SIG-M5 (cell line): ENCODE results near the gene TUBE1.
"Not testable (repeated sequence)": the region's sequence is repeated elsewhere in the genome, so short reads cannot be mapped to it uniquely, and the experiment has no call there.

Source experiments
- DNase-seq: peaks from one replicate; lab custom pipeline; 2025; lab: John Stamatoyannopoulos, UW

Gene TUBE1

DNA sequence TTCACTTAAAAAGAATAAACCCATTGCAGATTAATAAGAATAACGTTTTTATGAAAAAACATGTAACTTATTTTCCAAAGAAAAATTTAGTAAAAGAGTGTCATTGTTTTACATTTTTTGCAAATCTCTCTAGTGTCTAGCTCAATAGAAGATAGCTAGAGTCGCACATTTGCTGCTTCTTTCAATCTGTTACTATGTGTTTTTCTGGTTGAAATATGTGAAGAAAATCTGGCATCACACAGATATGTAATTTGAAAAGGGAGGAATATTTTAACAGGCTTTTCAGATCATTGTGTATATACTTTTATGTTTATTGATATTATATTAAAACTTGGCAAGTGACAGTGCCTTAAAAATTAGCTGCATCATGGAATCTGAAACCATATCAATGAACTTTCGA lies 24.3 kb downstream of the TUBE1 start:
- DNase-seq, result no peak

DNA sequence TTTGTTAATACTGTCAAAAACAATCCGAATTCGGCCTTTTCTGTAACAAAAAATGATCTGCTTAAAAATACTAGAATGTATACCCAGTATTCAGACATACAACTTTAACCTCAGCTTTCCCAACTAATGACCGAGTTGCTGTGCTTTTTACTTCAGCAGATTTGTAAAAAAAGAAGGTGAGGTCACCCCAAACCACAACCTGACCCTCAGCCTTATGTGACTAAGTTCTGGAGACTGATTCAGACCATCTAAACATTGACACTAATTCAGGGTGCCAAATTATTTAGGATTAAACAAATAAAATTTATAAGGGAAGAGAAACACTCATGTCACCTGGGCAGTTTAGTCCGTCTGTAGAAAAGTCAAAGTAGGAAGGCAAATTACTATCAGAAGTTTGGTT lies 25.7 kb downstream of the TUBE1 start:
- DNase-seq, result no peak

DNA sequence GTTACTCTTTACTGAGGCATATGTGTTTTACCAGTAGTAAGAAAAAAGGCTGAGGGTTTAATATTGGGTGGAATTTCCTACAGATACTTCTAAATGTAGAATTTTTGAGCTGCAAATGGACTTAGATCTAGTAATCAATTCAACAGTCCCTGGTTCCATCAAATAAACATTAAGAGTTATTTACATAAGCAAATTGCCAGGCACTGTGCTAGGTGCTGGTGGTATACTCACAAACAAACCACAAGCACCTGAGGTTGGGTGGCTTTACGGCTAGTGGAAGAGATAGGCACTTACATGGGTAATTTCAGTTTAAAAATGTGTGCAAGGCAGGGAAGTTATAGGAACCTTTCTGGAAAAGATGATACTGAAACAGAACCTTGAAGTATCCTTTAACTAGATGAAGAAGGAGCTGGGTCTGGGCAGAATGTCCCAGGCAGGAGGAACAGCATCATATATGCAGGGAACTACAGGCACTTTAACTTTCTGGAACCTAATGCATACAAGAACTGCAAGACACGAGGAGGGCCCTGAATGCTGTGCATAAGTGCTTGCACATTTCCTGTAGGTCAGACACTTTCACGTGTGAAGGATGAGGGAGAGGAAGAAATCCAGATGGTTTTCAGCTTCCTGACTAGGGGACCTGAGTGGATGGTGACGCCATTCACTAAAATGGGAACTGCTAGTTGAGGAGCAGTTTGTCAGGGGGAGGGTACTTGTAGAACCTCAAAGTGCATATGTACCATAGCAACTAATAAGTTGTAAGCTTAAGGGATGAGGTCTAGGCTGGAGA lies 28.8 kb downstream of the TUBE1 start:
- no peak for DNase-seq

DNA sequence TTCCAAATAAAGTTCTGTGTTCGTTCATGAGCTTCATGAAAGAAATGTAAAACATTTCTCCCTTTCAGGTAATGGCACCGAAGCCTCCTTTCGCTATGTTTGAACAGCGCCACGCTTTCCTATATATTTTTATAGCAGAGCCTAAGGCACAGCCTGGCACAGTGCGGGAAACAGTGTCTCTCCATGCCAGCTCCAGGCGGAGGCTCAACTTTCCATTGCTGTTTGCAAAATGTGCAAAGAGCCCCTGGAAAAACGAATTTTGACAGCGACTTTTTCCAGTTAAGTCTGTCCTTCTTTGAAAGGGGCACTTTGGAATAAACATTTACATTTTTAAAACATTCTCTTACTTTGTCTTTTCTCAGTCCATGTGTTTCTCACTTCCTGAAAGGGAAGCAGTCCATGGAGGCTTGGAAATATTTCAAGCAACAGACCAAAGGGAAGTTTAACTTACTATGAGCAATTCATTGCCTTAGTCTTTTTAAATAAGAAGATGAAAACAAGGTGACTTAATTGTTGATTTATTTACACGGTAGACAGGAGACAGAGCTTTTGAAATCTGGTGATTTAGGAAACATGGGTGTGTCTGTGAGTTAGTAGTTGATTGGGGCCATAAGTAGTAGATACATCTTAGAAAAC lies 32.6 kb downstream of the TUBE1 start:
- DNase-seq, result no peak

DNA sequence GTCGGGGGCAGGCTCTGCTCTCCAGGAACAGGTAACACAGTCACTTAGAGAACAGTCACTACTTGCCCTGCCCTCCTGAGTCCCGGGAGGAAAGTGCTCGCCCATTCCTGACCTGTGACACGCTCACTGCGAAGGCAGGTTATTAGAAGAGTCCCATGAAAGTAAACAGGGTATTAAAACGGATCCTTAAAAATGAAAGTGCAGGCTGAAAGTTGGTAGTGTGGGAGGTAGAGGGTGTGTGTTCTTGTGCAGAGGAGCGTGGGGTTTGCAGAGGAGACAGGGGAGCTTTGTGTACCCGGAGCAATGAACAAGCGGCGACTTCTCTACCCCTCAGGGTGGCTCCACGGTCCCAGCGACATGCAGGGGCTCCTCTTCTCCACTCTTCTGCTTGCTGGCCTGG lies 33.3 kb downstream of the TUBE1 start, which contains the start of gene CCN6:
CCN6 (plus strand) TSS at position 104 of the 400 bp plus-strand sequence; CDS start at position 358, 254 bp downstream.
- no peak for DNase-seq

DNA sequence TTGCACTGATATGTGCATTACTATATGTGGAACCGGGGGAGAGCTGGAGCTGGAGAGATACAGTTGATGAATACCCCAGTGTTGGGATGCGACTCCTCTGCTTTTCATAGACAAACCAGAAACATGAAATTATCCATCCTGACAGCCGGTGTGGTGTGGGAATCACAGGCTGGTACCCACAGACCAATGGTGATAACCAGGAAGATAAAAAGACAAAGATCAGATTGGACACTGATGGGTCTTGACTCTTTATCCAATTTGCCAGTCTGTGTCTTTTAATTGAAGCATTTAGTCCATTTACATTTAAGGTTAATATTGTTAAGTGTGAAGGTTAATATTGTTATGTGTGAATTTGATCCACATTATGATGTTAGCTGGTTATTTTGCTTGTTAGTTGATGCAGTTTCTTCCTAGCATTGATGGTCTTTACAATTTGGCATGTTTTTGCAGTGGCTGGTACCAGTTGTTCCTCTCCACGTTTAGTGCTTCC lies 36.0 kb downstream of the TUBE1 start:
- not testable (repeated sequence) for DNase-seq

DNA sequence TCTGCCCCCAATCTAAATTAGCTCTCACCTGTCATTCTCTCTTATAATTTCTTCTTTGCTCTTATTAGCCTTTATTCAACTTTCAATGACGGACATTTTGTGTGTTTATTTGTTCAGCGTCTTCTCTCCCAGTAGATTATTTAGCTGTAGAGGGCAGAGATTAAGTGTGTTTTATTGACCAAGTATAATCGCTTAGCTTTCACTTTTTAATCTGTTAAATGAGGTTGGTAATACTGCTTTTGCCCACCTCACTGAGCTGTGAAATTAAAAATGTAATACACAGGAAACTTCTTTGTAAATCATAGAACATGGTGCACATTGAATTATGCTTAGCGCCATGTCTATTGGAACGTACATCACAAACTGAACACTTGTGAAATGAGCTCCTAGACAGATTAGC lies 36.9 kb downstream of the TUBE1 start:
- DNase-seq, result no peak

DNA sequence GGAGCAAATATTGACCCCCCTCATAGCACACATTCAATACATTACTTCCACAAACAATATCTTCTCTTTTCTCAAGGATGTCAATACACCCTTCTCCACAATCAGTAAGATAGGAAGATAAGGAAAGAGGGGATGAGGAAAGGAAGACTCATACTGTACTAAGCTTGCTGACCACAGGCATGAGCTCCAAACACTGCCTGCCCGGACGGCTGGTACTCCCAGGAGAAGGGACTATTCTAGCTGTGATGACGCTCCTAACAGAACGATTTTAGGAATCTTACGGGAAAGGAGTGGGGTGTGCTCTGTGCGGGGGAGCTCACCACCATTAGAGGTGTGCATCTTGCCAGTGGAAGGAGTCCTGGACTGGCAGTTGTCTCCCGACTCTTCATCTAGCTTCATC lies 37.3 kb downstream of the TUBE1 start:
- DNase-seq, result no peak

DNA sequence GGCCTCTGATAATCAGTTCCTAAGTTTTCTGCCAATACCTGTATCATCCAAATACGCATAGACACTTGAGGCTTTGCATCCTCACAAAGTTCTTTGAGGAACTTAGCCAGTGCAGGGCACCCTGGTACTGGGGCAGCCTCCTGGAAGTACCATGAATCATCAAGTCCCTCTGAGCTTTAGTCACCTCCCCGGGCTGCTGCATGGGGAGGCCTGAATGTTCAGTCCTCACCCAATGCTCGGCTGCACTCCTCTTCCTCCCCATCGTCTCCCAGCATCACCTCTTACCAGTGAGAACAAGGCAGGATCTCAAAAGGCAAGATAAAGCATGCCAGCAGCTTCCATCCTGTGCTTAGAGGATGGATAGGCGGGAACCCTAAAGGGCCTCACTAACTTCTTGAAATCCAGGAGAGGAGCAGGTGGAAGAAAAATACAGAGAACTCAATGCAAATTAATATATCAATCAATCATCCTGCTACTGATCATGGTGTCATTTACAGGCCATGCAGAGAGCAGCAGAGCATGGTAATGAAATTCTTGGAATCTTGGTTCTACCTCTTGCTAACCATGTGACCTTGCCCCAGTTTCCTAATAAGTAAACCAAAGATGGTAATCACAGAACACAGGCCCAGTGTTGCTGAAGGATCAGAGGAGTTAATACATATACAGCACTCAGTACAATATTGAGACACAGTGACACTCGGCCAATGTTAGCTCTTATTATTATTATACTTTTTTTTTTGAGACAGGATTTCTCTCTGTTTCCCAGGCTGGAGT lies 38.1 kb downstream of the TUBE1 start:
- no peak for DNase-seq

DNA sequence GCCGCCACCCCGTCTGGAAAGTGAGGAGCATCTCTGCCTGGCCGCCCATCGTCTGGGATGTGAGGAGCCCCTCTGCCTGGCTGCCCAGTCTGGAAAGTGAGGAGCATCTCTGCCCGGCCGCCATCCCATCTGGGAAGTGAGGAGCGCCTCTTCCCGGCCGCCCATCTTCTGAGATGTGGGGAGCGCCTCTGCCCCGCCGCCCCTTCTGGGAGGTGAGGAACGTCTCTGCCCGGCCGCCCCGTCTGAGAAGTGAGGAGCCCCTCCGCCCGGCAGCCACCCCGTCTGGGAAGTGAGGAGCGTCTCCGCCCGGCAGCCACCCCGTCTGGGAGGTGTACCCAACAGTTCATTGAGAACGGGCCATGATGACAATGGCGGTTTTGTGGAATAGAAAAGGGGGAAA lies 39.8 kb downstream of the TUBE1 start:
- DNase-seq, result not testable (repeated sequence)

DNA sequence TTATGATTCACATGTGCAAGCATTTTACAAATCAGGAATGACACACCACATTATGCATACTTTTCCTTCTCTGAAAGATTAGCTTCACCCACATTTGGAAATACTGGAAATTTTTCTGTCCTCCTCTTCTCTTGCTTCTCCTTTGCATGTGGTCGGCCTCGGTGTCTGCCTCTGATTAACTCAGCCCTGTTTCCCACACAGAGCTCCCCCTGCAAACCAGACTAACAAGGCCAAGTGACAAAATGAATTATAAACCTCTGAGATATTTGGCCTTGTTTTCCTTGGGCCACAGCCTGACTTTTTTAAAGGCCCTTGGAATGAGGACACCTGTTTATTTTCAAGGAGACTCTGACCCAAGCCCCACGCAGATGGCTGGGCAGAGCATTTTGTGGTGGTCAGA lies 42.4 kb downstream of the TUBE1 start:
- no peak for DNase-seq

DNA sequence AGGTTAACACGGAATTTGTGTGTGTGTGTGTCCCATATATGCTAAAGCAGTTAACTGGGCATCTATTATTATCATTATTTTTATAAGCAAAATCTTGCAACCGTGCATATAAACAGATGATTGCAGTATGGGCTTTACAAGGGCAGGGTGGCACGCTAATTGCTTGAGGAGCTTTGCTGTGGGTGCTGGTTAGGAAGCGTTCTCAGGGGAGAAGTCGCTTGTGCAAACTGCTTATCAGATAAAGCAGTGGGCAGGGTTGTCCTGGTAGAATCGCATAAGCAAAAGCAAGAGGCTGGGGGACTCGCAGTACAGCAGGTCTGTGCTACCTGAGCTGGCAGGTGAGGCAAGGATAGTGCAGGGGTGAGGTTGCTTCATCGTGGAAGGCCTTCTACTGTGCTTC lies 43.1 kb downstream of the TUBE1 start:
- no peak for DNase-seq

DNA sequence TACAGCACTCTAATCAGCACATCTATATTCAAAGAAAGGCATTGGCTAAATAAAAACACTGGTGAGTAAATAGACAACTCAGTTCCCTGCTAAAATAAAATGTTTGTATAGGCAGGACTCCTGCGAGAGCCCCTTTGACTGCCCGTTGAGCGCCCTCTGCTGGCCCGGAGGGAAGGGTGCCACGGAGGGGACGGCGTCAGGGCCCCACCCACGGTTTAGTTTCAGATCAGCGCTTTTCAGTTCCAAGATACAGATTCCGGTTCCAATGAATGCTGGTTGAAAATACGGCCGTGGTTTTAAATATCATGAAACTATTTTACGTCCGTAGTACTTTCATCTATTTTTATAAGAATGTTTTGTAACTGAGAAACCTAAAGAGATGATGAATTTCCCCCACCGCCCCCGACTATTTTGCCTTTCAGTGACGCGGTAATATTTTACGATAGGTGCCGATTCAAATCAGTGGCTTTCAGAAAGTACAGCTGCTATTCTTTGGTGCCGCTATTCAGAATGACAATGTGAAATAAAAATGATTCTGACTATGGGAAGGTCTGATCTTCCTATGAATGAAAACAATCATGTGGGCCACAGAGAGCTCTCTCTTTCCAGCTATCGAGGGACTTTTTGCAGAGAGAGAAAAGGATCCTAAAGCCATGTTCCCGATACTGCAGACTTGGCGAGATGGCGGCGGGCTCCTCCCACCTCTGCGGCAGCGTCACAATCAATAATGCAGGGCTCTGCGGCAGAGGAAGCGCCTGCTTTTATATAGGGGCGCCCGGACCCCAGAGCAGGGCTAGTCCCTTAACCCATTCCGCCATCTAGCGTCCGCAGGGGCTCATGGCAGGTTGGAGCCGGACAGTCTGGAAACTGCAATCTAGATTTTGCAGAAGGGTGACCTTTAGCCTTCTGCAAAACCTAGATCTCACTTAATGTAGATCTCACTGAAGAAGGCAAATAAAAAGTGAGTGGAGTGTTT lies 44.0 kb downstream of the TUBE1 start:
- peak; percentile 66 for DNase-seq

DNA sequence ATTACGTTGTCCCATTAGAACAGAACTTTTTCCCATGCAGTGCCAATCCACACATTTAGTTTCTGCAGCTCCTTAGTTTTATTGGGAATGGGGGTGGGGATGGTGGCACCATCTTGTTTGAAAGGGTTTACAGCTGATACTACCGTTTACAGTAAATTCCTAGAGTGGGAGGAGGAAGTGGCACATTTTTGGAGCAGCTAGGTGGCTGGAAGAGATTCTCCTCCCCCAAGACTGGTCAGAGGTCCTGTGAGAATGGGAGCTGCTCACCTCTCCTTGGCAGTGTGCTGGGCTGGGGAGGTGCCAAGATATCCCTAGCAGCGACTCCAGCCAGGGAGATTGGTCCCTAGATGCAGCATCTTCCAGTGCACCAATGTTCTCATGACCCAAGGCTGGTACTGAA lies 45.7 kb downstream of the TUBE1 start:
- no peak for DNase-seq

DNA sequence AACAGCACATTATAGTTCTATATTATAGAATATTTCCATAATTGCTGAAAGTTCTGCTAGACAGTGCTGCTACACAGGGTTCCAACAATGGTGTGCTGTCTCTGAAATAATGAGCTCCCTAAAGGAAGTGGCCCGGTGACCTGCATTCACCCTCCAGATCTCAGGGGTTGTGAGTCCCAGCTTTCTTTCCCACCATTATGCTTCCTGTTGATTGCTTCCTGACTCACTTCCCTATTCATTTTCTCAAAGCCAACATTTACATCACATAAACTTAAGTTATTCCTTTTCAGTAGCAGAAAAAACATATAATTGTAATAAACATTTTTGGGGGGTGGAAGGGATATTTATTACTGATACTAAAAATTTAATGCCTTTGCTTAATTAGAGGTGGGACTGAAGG lies 46.3 kb downstream of the TUBE1 start:
- DNase-seq, result no peak

DNA sequence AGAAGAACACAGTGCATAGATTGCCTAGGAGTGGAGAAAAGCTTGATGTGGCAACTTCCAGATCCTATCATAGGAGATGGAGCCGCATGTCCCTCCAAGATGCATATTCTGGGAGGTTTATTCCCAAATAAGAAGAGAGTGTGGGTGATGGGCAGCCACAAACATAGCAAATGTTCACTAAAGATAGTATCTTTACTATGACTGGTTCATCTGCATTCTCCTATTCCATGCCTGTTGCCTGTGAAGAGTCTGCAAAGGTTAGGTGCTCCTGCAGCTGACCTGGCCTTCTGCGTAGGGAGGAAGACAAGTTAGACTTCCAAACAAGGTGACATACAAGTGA lies 47.9 kb downstream of the TUBE1 start:
- DNase-seq, result no peak

DNA sequence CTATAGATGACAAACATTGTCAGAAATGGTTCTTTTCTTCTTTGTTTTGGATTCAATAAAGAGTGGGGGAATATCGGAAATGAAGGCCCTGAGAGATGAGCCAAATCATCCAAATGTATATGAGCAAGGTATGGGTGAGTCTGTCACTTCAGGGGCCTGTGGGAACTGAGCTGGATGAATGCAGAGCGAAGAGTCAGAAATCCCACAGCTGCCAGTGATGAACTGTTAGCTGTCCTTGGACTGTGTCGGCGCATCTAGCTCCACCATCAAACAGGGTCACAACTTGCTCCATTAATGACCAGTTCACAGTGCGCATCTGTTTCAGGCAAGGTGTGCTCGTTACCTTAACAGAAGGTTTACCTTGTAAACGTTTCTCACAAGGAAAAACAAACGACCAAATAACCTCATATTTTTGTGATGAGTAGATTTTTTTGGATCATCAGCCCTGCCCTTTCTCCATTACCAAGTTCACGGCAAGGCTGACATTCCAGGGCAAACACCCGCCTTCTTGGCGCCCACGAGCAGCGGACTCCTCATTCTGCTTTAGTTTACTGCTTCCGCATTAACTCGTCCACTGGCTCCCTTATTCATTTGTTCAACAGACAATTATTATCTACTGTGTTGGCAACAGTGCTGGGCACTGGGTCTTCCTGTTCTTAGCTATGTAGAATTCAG lies 48.4 kb downstream of the TUBE1 start:
- DNase-seq, result no peak

DNA sequence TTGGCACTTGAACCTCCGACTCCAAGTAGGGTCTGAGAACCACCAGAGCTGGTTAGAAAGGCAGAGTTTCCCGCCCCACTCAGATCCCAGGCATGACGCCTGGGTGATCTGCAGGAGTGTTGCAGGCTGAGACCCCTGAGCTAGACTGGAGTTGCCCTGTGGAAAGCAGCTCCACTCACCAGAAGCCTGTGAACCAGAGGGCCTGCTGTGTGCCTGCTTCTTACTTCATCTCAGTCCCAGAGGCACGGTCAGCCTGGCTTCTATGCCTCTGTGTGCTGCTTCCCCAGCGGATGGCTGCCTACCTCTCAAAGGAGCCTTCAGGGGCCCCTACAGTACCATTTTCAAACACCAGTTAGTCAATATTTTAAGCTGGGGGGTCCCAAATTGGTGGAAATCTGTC lies 49.0 kb downstream of the TUBE1 start:
- no peak for DNase-seq

DNA sequence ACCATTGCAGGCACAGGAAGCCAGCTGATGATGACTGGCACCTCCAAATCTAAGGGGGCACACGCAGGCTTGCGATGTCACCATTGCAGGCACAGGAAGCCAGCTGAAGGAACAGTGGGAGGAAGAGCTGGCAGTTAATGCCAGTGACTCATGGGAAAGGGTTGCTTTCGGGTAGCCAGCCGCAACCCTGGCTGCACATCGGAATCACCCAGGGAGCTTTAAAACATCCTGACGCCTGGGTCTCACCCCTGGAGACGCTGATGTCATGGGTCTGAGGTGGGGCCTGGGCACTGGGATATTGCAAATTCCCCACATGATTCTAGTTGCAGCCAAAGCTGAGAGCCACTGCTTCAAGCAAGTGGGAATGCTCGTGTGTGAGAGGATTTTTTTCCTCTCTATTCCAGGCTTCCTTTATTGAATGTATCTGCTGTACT lies 49.5 kb downstream of the TUBE1 start:
- DNase-seq, result no peak

DNA sequence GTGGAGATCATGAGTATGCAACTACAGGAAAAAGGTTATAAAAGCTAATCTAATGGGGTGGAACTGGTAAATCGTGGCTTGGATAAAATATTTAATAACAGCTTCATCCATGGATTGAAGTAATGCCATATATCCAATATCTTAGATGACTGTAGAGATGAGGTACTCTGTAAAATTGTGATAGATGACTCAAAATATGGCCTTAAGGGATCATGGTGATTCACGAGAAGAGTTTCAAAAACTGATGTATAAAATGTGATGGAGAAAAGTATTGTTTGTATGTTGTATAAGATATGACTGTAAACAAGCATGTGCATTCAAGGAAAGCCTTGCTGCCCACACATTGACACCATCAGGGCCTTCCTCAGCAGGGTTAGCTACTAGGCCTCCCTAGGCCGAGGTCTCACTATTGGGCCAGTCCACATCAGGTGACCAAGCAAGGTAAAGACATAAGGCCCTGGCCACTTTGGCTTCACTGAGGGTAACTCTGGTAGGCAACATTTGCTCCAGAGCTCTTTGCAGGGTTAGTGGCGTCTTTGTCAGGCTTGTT lies 51.1 kb downstream of the TUBE1 start:
- no peak for DNase-seq

DNA sequence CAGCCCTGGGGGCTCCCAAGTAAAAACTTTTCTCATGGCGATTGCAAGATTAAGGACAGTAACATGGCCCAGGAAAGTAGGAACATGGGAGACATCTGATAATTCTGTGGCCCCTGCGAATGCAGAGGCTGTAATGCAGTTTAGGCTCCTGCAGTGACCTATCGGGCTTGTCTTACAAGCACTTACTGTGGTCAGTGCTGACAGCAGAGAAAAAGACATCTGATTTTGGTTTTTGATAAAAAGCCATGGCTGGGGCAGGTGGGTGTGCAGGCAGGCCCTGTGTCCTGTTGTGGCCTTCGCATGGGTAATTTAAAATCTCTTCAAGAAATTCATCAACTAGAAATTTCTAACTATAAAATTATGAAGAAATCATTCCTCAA lies 52.7 kb downstream of the TUBE1 start:
- DNase-seq, result no peak
